ENCODE results near the gene ZNF234. TPM values are rescaled to one million over a fixed set of nuclear protein-coding genes. Genes with fewer than 3 reads are reported as not detected.
A peak's percentile ranks its signal among the peaks of the same experiment; 100 is the strongest.

The ZNF234 gene
- total and polyA plus RNA-seq, 4 donors, result 1.1 to 5.2 (median 3.2) TPM

GRCh38 chr19:44207126-44207803, 65.9 kb downstream of the ZNF234 start:
- 4% methylated on average over 26 of the region's 26 CpGs for WGBS
- Histone ChIP-seq H3K27ac (ENCODE audit: low read depth in 1 of 2, low read length in 2 of 2) (peak overlapping the region; percentile 39 to 73), H3K9ac (ENCODE audit: low read depth in 1 of 2, low read length in 2 of 2) (peak overlapping the region; percentile 48 to 75), H3K36me3 (ENCODE audit: control insufficient read depth in 4 of 4, insufficient read depth in 3 of 4, low read depth in 1 of 4, low read length in 3 of 4) (peaks cover 0 to 5% (median 0%) of the 10 kb centered on the region in 4 donors), H3K4me1 (ENCODE audit: control insufficient read depth in 4 of 4, insufficient read depth in 4 of 4, low read length in 3 of 4) (peaks cover 0 to 8% (median 5%) of the 10 kb centered on the region in 4 donors), H3K9me3 (ENCODE audit: control insufficient read depth in 4 of 4, low read length in 3 of 4) (peaks cover 3 to 30% (median 11%) of the 10 kb centered on the region in 4 donors), H3K27me3 (ENCODE audit: control insufficient read depth in 4 of 4, insufficient read depth in 4 of 4, low read length in 3 of 4) (peaks cover 0 to 3% (median 0%) of the 10 kb centered on the region in 4 donors), H3K4me3 (ENCODE audit: low read depth in 1 of 3, low read length in 3 of 3) (peak overlapping the region; percentile 53 to 90 (median 79))
- TF ChIP-seq RXRA (IDR thresholded peaks at IDR 0.05) (peak; percentile 40 to 50), JUND (IDR thresholded peaks at IDR 0.05) (no peak), FOXA1 (IDR thresholded peaks at IDR 0.05) (no peak), RAD21 (IDR thresholded peaks at IDR 0.05) (peak; percentile 37 to 49), HNF4G (IDR thresholded peaks at IDR 0.05) (peak; percentile 30), NR2F2 (IDR thresholded peaks at IDR 0.05) (peak; percentile 61), MAX (IDR thresholded peaks at IDR 0.05) (peak; percentile 100), TAF1 (conservative IDR thresholded peaks at IDR 0.05) (peak; percentile 54), SP1 (IDR thresholded peaks at IDR 0.05) (peak; percentile 58), ZBTB33 (IDR thresholded peaks at IDR 0.05) (peak; percentile 95), HNF4A (conservative IDR thresholded peaks at IDR 0.05) (peak; percentile 33 to 34), YY1 (IDR thresholded peaks at IDR 0.05) (peak; percentile 98), GABPA (IDR thresholded peaks at IDR 0.05 in 1 of 2, conservative IDR thresholded peaks at IDR 0.05 in 1 of 2) (peak; percentile 91 to 100), EGR1 (IDR thresholded peaks at IDR 0.05; ENCODE audit: low read depth in 2 of 2) (peak; percentile 98 to 99)
- TF ChIP-seq, protein P1, sequence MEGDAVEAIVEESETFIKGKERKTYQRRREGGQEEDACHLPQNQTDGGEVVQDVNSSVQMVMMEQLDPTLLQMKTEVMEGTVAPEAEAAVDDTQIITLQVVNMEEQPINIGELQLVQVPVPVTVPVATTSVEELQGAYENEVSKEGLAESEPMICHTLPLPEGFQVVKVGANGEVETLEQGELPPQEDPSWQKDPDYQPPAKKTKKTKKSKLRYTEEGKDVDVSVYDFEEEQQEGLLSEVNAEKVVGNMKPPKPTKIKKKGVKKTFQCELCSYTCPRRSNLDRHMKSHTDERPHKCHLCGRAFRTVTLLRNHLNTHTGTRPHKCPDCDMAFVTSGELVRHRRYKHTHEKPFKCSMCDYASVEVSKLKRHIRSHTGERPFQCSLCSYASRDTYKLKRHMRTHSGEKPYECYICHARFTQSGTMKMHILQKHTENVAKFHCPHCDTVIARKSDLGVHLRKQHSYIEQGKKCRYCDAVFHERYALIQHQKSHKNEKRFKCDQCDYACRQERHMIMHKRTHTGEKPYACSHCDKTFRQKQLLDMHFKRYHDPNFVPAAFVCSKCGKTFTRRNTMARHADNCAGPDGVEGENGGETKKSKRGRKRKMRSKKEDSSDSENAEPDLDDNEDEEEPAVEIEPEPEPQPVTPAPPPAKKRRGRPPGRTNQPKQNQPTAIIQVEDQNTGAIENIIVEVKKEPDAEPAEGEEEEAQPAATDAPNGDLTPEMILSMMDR (IDR thresholded peaks at IDR 0.05; ENCODE audit: low read depth, low read length, missing input control), result no peak
- DNase-seq (ENCODE audit: low spot score), result peak; percentile 86

Other genes with a start within 250 kb of the ZNF234 start
- 10 to 100 TPM in 1 of 2 donors, 1 to 10 TPM in 1; 6.0 to 11.1 TPM for gene ZNF45, start 206.3 kb upstream of the ZNF234 start, total RNA-seq
- 1 to 10 TPM; 1.5 to 2.5 TPM for gene ZNF45, start 206.3 kb upstream of the ZNF234 start, polyA plus RNA-seq
- 1 to 10 TPM; 2.9 to 3.5 TPM for gene ZNF221, start 190.3 kb upstream of the ZNF234 start, total RNA-seq
- gene ZNF221, start 190.3 kb upstream of the ZNF234 start, polyA plus RNA-seq, result under 1 TPM; 0.30 to 0.51 TPM
- gene ZNF155, start 157.4 kb upstream of the ZNF234 start, total RNA-seq, result 1 to 10 TPM; 3.8 to 5.5 TPM
- gene ZNF155, start 157.4 kb upstream of the ZNF234 start, polyA plus RNA-seq, result 1 to 10 TPM; 1.7 to 2.0 TPM
- gene ZNF230, start 138.6 kb upstream of the ZNF234 start, total RNA-seq, result 1 to 10 TPM; 2.1 to 4.3 TPM
- 1 to 10 TPM; 1.3 to 1.5 TPM for gene ZNF230, start 138.6 kb upstream of the ZNF234 start, polyA plus RNA-seq
- gene ZNF222, start 116.2 kb upstream of the ZNF234 start, total RNA-seq, result 1 to 10 TPM; 1.8 to 2.5 TPM
- gene ZNF222, start 116.2 kb upstream of the ZNF234 start, polyA plus RNA-seq, result 1 to 10 TPM in 1 of 2 donors, under 1 TPM in 1; 0.79 to 1.2 TPM
- gene ZNF223, start 89.5 kb upstream of the ZNF234 start, total RNA-seq, result 1 to 10 TPM; 1.6 to 2.8 TPM
- gene ZNF223, start 89.5 kb upstream of the ZNF234 start, polyA plus RNA-seq, result 1 to 10 TPM; 1.4 to 2.2 TPM
- gene ZNF284, start 69.4 kb upstream of the ZNF234 start, total RNA-seq, result 1 to 10 TPM in 1 of 2 donors, under 1 TPM in 1; 0.67 to 1.0 TPM
- under 1 TPM; 0.32 to 0.56 TPM for gene ZNF284, start 69.4 kb upstream of the ZNF234 start, polyA plus RNA-seq
- gene ZNF224, start 47.2 kb upstream of the ZNF234 start, total RNA-seq, result 10 to 100 TPM; 19.8 to 20.7 TPM
- 1 to 10 TPM; 4.5 to 9.9 TPM for gene ZNF224, start 47.2 kb upstream of the ZNF234 start, polyA plus RNA-seq
- gene ZNF225, start 28.2 kb upstream of the ZNF234 start, total RNA-seq, result 1 to 10 TPM; 2.3 to 4.5 TPM
- 1 to 10 TPM in 1 of 2 donors, under 1 TPM in 1; 0.88 to 1.1 TPM for gene ZNF225, start 28.2 kb upstream of the ZNF234 start, polyA plus RNA-seq
- 1 to 10 TPM; 6.4 to 8.5 TPM for gene ZNF226, start 23.5 kb downstream of the ZNF234 start, total RNA-seq
- 10 to 100 TPM in 1 of 2 donors, 1 to 10 TPM in 1; 8.4 to 10.6 TPM for gene ZNF226, start 23.5 kb downstream of the ZNF234 start, polyA plus RNA-seq
- 10 to 100 TPM in 1 of 2 donors, 1 to 10 TPM in 1; 8.8 to 10.9 TPM for gene ZNF227, start 71.0 kb downstream of the ZNF234 start, total RNA-seq
- 1 to 10 TPM; 3.3 to 3.4 TPM for gene ZNF227, start 71.0 kb downstream of the ZNF234 start, polyA plus RNA-seq
- 1 to 10 TPM in 1 of 2 donors, under 1 TPM in 1; 0.17 to 1.6 TPM for gene ZNF233, start 118.3 kb downstream of the ZNF234 start, total RNA-seq
- gene ZNF233, start 118.3 kb downstream of the ZNF234 start, polyA plus RNA-seq, result under 1 TPM in 1 of 2 donors, not detected in 1; 0.94 TPM
- 1 to 10 TPM; 2.6 to 5.3 TPM for gene ZNF235, start 163.5 kb downstream of the ZNF234 start, total RNA-seq
- gene ZNF235, start 163.5 kb downstream of the ZNF234 start, polyA plus RNA-seq, result 1 to 10 TPM in 1 of 2 donors, under 1 TPM in 1; 0.96 to 1.7 TPM
- gene ZNF112, start 215.1 kb downstream of the ZNF234 start, total RNA-seq, result 1 to 10 TPM; 1.8 to 2.0 TPM
- gene ZNF112, start 215.1 kb downstream of the ZNF234 start, polyA plus RNA-seq, result 1 to 10 TPM in 1 of 2 donors, under 1 TPM in 1; 0.47 to 1.5 TPM

Measured in liver (tissue), 9 donors.